Activated gamma-delta T cell treated with Interleukin-2 at 50 U/mL for 16 hours (primary cell): Measurements from ENCODE around the gene SLFNL1.
A peak's percentile ranks its signal among the peaks of the same experiment; 100 is the strongest.

Source experiments
- DNase-seq: peaks from one replicate; pipeline ENCODE4 v3.0.0-alpha.2; 2020

The SLFNL1 gene

DNA sequence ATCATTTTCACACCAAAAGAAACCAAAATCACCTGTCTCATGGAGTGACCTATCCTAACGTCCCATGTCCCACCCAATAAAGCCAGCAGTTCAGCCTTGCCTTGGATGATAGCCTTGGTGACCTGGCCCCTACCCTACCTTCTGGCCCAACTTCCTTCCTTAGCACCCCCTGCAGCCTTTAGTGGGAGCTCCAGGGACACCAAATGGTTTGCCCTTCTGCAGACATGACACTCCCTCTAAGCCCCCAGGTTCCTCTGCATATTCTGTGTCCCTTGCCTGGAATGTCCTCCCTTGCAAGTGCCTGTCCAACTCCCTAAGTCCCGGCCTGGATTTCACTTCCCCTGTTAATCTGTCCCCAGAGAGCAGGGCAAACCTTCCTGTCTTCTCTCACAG is 2.2 kb downstream of the SLFNL1 start:
- DNase-seq: no peak

DNA sequence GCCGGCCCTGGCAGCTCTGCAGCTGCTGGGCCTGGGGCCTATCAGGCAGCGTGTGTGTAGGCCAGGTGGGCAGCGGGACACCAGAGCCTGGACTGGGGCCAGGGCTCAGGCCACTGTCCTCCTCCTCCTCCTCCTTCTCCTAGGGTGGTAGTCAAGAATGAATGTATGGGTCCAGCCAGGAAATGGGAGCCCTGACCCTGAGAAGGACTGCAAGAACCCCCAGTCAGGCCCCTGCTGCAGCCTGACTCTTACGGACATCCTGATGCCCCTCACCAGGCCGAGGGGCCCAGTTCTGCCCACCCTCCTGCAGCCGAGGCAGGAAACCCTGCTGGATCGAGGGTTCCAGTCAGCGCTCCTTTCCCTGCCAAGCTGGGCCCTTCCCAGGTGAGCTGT is 3.5 kb downstream of the SLFNL1 start:
- no peak for DNase-seq

DNA sequence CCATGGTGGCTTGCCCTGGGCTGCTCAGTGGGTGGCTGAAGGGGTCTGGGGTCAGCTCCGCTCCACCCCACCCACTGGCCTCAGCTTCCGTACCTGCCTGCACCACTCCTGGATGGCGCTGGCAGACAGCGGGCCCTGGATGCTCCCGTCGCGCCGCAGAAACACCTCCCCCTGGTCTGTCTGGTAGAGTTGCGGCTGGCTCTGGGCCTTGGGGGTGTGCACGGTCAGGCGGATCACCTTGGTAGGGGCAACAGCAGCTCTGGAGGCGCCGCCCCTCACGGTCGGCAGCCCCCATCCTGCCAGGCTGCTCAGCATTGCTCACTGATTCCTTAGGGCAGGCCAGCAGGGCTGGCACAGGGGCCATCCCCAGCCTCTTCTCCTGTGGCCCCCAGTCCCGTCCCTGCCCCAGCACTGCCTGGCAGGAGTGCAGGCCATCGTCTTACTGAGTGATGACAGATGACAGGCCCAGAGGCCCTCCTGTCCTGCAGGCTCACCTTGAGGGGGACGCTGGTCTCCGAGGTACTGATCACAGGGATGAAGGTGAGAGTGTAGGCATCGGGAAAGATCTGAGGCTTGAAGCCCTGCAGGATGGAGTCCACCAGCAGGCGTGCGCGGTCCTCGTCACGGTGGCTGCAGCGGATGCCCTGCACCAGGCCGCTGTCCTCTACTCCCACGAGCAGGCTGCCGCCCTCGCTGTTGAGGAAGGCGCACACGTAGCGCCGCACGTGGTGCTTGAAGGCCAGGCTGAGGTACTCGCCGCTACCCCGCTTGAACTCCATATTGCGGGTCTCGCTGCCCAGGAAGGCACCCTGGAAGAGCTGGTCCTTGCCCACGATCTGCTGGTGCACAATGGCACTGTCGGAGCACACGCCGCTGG is 4.1 kb downstream of the SLFNL1 start:
- no peak for DNase-seq

DNA sequence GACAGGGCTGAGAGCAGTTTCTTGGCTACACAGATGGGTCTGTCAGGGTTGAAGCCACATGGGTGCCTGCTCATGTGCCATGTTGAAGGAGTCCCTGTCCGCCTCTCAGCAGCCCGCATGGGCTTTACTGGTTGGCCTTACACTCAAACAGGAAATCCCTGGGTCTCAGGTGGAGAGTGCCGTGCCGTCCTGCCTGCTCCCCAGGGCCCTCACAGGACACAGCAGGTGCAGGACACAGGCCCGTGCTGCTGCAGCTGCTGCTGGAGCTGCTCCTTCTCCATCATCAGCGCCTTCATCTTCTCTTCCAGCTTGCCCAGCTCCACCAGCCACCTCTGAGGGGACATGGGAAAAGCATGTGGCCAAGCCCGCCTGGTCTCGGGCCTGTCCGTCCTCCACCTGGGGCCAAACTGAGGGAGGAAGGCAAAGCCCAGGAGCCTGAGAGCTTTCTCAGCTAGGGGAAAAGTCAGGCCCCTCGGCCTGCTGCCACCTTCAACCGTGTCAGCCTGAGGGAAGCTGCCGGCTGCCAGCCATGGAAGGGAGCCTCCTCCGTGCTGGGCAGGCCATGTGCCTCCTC is 5.5 kb downstream of the SLFNL1 start:
- DNase-seq: no peak

DNA sequence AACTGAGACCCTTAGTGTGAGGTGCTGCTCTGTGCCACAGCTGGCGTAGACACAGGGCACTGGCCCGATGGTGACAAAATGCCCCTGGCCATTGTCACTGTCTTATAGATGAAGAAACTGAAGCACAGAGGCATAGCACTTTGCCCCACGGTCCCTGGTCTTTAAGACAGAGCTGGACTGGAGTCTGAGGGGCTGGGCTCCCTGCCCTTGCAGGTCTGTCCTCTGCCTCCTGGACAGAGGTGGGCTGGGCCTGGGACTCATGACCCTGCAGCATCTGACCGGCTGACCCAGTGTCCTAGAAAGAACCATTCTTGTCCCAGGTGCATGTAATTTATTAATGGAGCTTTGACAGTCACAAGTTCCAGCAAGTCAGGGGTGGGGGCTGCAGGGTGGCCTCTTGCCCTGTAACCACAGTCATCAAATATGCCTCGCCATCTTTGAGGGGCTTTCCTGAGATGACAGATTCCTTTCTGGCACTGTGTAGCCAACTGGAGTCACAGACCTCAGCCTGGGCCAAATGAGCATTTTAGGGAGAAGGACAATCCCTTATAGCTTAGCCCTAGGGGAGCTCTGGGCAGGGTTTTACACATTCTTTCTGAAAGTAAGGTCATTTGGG is 6.1 kb downstream of the SLFNL1 start:
- DNase-seq: no peak

DNA sequence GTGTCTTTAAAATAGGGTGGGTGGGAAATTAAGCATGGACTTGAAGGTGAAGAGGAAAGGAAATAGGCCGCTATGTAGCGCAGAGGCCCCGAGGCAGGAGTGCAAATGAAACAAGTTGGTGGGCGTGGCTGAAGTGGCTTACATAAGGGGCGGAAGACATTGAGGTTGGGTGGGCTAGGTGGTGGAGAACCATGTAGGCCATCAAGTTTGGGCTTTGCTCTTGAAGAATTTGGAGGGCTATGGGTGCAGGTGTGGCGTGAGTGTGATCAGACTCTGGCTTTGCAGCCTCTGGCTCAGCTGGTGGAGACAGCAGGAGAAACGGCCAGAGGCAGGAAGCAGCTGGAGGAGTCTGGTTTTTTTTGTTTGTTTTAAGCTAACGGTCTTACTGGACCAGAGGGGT is 6.7 kb downstream of the SLFNL1 start:
- DNase-seq: no peak

DNA sequence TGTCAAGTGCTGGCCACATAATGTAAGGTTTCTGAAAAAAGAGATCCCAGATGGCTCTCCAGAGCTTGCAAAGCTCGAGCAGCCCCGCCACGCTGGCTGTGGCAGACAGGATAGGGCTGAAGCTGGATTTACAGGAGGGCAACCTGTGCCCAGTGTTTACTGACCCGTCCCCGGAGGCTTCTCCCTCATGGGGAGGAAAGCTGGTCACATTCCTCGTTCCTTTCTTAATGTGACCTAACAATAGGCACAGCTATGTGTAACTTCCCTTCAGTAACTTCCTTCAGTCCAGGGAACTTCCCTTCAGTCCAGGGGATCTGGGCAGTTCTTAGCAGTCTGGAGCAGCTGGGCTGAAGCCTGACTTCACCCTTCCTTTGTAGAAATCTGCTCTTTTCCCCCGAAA is 7.7 kb downstream of the SLFNL1 start:
- no peak for DNase-seq

DNA sequence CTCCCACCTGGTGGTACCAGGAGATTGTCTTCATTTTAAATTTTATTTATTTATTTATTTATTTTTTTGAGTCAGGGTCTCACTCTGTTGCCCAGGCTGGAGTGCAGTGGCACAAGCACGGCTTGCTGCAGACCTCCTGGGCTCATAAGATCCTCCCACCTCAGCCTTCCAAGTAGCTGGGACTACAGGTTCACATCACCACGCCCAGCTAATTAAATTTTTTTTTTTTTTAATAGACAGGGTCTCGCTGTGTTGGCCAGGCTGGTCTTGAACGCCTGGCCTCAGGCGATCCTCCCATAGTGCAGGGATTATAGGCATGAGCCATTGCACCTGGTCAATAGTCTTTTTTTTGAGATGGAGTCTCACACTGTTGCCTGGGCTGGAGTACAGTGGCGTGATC is 8.5 kb downstream of the SLFNL1 start:
- no peak for DNase-seq

DNA sequence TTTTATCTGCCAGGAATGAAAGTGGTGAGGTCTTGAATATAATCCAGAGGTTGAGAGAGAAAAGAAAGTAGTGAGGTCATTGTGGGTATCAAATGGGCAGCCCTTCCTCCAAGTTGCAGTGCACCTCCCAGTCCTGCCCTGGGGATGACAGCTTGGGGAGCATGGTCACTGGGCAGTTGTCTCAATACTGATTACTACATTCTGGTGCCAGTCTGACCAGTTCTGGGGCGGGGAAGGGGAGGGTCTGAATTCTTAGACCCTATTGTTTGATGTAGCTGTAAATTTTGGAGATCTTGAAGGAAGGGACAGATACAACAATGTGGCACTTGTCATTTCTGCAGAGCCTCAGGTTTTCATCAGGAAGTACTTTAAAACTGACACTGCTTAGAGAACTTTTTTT is 11.2 kb downstream of the SLFNL1 start:
- DNase-seq: no peak

DNA sequence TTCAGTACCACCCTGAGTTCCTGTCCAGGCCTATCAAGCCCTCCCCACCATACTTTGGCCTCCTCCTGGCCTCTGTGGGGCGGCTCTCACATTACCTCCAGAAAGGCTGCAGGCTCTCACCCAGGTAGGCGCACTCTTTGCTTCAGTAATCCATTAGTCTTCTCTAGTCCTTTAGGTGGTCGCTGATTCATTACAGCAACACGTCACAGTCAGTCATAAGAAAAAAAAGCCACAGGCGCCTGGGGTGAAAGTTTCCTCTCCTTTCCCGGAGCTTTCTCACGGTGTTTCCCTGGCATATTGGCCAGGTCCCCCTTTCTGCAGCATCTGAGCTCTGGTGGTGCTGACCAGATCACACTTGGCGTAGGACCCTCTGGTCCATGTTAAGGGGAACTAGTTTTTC is 12.1 kb downstream of the SLFNL1 start:
- DNase-seq: no peak

DNA sequence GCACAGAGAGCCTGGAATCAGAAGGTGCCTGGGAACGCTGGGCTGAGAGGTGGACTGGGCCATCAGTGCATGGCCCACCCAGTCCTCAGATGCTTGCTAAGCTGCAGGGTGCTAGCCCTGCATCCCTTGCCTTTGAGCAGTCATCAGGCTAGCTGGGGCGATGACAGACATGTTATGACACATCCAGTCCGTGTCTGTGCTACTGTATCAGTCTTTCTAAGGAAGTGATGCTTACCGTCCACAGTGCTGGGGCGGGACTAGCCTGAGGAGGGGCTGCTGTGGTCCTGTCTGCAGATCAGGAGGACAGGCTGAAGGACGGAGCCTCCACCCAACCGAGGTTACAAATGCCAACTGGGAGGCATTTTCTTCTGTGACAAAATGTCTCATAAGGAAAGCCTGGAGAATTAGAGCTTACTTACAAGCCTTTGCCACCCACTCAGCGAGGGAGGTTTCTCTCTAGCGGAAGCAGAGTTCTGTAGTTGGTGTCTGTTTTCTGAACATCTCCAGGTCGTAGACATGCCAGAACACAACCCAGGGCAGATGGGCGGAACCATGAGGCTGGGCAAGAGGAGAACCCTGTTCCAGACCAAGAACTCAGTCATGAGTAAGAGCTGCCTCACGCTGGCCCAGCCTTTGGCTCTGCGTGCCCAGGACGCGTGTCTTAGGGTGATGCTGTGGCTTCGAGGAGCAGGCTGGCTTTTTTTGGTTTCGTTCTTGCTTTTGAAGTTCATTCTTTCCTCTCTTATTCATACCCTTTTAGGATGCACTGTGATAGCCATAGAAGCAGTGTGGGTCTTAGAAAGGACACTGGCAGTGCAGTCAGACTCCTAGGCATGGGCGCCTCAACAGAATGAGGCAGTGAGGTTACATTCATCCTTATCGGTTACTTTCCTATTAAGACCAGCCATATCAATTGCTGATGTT is 14.3 kb downstream of the SLFNL1 start:
- no peak for DNase-seq

DNA sequence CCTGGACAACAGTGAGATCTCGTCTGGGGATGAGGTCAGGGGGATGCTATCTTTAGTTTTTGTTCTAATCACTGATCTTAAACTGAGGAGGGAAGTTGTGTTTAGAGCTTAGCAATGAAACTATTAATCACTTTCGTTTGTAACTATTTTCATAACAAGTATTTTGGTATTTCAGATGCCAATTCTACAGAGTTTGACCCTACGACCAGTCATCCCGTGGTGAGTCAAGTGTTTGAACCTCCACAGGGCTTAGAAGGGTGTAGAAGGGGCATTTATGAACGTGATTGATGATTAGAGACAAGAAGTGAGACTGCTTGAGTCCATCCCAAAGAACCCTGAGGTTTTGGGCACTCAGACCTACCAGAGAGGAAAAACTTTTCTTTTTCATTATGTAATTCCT is 15.6 kb downstream of the SLFNL1 start:
- DNase-seq: no peak

DNA sequence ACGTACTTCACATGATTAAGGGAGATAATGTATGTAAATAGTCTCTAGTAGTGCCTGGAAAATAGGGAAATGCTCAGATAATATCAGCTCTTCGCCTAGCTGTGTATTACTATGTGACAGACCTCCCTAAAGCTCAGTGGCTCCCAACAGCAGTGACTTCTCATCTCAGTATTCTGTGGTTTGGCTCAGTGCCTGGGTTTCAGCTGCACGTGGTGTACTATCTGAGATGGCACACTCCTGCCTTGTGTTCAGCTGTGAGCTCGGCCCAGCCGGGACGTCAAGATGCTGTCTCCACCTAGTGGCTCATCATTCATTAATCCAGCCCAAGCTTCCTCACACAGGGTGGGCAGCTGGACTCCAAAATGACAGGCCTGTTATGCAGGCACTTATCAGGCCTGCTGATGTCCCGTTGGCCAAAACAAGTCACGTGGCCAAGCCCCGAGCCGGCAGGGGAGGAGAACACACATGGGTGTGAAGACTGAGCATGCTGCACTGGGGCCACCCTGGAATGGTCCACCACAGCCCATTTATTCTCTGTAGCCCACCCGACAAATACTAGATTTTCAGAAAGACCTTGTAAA is 17.8 kb downstream of the SLFNL1 start:
- DNase-seq: peak; percentile 86

DNA sequence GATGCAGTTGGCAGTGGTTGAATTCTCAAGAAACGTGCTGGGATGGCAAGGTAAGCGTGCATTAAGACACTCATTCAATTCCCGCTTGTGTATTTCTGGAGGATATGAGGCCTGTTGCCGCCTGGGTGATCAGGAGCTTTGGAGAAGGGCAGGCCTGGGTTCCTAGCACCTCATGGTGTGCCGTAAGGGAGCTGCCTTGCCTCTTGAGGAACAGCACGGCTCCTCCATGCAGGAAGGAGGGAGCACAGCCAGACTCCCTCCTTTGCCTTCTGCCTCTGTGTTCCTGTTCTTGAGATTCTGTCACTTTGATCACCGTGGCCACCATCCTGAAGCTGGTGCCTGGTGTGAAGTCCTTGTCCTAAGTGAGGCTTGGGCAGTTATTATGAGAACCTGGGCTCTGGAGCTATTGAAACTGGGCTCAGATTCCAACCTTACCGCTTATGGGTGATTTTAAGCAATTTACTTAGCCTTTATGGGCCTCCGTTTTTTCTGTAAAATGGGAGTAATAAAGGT is 18.3 kb downstream of the SLFNL1 start:
- no peak for DNase-seq

DNA sequence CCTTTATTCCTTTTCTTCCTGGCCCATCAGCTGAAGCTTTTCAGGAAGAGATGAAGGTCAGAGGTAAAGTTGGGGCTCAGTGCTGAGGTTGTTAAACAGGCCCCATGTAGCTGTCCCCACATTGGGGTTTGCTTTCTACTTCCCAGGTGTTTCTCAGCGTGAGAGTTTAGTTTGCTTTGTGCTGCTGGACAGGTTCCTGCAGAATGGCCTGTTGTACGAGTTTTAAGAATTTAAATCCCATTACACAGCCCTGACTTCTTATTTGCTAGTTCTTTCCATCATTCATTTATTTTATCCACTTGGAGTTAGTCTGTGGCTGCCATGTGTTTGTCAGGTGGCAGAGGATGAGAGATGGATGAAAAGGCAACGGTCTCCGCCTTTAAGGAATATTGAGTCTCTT is 22.9 kb downstream of the SLFNL1 start:
- DNase-seq: no peak

DNA sequence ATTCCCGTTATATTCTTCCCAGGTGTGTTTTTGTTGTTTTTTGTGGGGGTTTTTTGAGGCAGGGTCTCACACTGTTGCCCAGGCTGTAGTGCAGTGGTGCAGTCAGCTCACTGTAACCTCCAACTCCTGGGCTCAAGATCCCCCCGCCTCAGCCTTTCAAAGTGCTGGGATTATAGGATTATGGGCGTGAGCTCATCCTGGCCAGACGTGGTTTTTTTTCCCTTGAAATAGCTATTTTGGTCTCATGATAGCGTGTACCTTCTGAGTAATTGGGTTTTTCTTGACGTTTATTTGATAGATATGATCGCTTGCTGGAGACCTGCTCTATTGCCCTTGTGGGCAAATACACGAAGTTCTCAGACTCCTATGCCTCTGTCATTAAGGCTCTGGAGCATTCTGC is 24.4 kb downstream of the SLFNL1 start:
- no peak for DNase-seq

DNA sequence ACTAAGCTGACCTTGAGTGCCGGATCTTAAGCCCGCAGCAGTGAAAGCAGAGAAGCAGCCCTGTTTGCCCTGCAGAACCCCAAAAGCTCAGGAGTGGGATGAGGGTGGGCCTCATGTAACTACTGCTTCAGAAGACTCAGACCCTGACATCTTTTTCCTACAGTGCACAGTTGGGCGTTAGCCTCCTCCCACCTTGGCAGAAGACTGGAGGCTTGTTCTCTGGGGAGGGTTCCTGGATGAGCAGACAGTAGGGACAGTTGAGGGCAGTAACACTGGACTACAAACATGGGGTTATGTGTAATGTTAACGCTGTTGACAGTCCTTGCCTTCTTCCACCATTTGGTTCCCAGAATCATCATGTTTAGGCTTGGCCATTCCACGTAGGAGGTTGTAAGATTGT is 32.5 kb downstream of the SLFNL1 start:
- DNase-seq: no peak

DNA sequence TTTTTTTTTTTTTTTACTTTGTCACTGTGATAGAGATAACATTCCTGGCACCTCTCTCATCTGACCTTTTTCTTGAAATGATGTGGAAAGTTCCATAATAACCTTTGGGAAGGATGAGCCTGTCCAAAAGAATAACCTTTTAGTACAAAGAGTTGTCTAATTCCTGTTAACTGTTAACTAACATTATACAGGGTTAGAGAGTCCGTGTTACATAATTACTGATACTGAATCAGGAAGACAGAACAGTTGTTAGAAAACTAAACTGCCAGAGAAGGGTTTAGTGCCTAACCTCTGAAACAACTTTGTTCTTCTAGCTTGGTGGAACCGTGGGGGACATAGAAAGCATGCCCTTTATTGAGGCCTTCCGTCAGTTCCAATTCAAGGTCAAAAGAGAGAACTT is 33.2 kb downstream of the SLFNL1 start:
- no peak for DNase-seq

DNA sequence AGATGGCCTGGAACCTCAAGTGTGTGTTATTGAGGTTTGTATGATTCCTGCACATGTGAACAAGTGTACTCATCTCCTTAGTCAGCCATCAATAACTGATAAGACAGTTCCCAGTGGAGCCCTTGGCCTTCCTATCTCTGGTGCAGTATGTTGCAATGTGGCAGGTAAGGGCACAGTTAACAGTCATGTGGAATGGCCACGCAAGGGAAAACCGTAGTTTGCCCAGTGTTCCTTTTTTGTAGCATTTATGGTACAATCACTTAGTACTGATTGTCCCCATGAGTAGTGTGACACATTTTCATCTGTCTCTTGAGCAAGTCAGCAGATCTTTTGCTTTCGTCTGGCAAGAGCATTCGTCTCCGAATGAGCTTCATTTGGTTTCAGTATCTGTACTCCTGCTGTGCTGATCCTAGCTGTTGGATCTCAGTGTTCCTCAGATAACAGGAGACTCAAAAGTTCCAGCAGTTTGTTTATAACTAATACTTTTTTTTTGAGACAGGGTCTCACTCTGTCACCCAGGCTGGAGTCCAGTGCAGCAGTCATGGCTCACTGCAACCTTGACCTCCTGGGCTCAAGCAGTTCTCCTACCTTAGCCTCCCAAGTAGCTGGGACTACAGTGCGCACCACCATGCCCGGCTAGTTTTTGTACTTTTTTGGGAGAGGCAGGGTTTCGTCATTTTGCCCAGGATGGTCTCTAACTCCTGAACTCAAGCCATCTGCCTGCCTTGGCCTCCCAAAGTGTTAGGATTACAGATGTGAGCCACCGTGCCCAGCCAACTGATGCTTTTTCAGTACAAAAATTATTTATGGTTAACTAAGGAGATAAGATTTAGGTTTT is 33.9 kb downstream of the SLFNL1 start:
- no peak for DNase-seq

DNA sequence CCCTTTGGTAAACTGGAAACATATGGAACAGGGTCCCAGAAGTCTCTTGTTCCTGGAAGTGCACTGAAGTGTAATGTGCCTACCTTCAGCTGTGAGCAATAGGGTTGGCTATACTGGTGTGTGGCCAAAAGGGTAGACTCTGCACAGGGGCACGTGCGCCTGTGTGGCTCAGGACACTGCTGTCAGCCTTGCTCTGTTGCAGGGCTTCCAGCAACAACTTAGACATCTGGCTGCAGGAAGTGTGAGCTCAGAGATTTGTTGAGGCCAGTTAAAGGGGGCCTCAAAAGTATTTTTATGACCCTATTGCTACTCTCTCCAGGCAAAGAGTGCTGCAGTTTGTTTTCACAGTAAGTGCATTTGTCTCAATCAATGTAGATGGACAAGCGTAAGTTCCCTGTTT is 34.6 kb downstream of the SLFNL1 start:
- DNase-seq: no peak

DNA sequence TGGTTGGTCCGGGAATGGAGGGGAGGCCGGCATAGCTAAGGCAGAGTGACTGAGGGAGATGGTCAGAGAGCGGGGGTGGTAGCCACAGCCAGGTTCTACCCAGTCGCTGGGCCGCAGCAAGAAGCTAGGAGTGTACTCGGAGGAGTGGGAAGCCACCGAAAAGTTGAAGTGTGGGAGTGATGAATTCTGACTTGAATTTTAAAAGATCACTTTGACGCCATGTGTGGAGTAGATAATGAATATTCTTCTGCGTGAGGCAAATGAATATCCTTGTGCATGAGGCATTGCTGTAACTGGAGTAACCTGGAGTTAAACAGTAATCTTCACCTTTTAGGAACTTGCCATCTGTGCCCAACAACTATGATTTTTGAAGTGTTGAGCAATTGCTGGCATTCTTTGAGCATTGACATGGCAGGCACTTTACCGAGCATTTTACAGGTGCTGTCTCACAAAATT is 35.2 kb downstream of the SLFNL1 start:
- DNase-seq: no peak

DNA sequence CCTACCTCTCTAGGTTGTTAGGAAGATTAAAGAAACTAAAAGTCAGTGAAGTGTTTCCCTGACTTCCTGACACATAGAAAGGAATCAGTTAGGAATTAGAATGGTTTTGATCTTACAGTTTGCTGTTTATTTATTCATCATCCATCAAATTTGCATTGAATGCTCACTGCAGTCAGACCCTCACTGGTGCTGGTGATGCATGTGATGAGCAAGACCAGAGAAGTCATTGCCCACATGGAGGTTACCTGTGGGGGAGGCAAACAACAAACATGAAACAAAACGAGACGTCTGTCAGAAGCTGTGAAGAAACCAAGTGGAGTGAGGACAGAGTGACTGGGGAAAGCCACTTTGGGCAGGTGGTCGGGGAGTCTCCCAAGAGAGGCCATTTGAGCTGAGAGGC is 35.6 kb downstream of the SLFNL1 start:
- no peak for DNase-seq
